GOT3 (cell line): ENCODE data around the gene KIF6.
A peak's percentile ranks its signal among the peaks of the same experiment; 100 is the strongest.
"Not testable (repeated sequence)": the region's sequence is repeated elsewhere in the genome, so short reads cannot be mapped to it uniquely, and the experiment has no call there.

Experiments
- DNase-seq: peaks from one replicate; lab custom pipeline; 2025; ENCODE audit warnings: mixed read lengths; lab: John Stamatoyannopoulos, UW

The KIF6 gene

GRCh38 chr6:39724787-39725631 is at the start of gene KIF6:
TSS of gene KIF6 (minus strand) at chr6:39725408. CDS start at chr6:39725310, 98 bp downstream.
- peak; percentile 67 for DNase-seq

- no peak for DNase-seq
These were observed 48.6 kb upstream of the KIF6 start for GRCh38 chr6:39773782-39774181.

GRCh38 chr6:39772559-39773273 is 47.5 kb upstream of the KIF6 start:
- DNase-seq: no peak

- DNase-seq: no peak
These were observed 45.2 kb upstream of the KIF6 start for GRCh38 chr6:39770446-39770845.

GRCh38 chr6:39769012-39769411 is 43.8 kb upstream of the KIF6 start:
- no peak for DNase-seq

GRCh38 chr6:39765508-39766065 is 40.4 kb upstream of the KIF6 start:
- no peak for DNase-seq

GRCh38 chr6:39760226-39760952 is 35.2 kb upstream of the KIF6 start:
- DNase-seq: no peak

- DNase-seq: no peak
These were observed 33.8 kb upstream of the KIF6 start for GRCh38 chr6:39758905-39759605.

- no peak for DNase-seq
These were observed 31.4 kb upstream of the KIF6 start for GRCh38 chr6:39756582-39756981.

- DNase-seq: no peak
These were observed 30.0 kb upstream of the KIF6 start for GRCh38 chr6:39755231-39755630.

- DNase-seq: no peak
These were observed 29.4 kb upstream of the KIF6 start for GRCh38 chr6:39754514-39755115.

- DNase-seq: no peak
These were observed 28.5 kb upstream of the KIF6 start for GRCh38 chr6:39753725-39754045.

- no peak for DNase-seq
These were observed 27.9 kb upstream of the KIF6 start for GRCh38 chr6:39752835-39753724.

GRCh38 chr6:39746795-39747194 is 21.6 kb upstream of the KIF6 start:
- DNase-seq: no peak

GRCh38 chr6:39733704-39734103 is 8.5 kb upstream of the KIF6 start:
- no peak for DNase-seq

GRCh38 chr6:39731565-39731964 is 6.4 kb upstream of the KIF6 start:
- no peak for DNase-seq

- DNase-seq: no peak
These were observed 4.7 kb upstream of the KIF6 start for GRCh38 chr6:39729945-39730344.

GRCh38 chr6:39725632-39725997 is 407 bp upstream of the KIF6 start:
- DNase-seq: no peak

- not testable (repeated sequence) for DNase-seq
These were observed 1.9 kb downstream of the KIF6 start for GRCh38 chr6:39723350-39723749.

- no peak for DNase-seq
These were observed 10.4 kb downstream of the KIF6 start for GRCh38 chr6:39714802-39715201.
